Activated T-cell treated with anti-CD3 and anti-CD28 coated beads for 4 hours (primary cell): ENCODE data around the gene MARCHF3.
"Not testable (repeated sequence)": the region's sequence is repeated elsewhere in the genome, so short reads cannot be mapped to it uniquely, and the experiment has no call there.

Experiments
- DNase-seq: peaks from one replicate; pipeline ENCODE4 v3.0.0-alpha.2; 2020

MARCHF3 gene

DNA sequence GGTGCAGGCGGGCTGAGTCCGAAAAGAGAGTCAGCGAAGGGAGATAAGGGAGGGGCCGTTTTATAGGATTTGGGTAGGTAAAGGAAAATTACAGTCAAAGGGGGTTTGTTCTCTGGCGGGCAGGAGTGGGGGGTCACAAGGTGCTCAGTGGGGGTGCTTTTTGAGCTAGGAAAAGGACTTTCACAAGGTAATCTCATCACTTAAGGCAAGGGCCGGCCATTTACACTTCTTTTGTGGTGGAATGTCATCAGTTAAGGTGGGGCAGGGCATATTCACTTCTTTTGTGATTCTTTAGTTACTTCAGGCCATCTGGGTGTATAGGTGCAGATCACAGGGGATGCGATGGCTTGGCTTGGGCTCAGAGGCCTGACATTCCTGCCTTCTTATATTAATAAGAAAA lies 191.0 kb downstream of the MARCHF3 start:
- not testable (repeated sequence) for DNase-seq

DNA sequence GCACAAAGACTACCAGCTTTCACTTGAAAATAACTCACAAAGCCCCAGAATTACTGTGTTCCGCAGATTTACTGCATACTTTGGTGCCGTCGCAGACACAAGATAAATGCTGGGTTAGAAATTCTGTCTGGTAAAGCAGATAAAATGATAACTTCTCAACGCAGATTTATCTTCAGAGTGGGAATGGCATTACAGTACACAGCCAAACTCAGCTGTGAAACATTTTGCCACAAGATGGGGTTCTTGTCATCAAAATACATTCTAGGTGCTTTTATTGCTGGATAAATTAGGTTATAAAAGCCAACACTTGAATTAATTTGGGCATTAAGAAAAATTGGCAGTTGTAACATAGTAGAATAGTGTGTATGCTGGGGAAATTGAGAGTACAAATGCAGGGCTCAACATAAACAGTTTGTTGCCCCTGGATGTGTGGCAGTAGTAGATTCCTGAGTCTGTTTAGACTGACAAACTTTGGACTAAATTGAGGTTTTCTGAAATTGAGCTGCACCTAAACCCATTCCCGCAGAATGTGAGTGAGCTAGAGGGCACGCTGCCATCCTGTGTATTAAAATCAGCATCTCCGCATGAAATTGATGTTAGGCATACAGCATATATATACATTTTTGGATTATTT lies 192.3 kb downstream of the MARCHF3 start:
- no peak for DNase-seq

DNA sequence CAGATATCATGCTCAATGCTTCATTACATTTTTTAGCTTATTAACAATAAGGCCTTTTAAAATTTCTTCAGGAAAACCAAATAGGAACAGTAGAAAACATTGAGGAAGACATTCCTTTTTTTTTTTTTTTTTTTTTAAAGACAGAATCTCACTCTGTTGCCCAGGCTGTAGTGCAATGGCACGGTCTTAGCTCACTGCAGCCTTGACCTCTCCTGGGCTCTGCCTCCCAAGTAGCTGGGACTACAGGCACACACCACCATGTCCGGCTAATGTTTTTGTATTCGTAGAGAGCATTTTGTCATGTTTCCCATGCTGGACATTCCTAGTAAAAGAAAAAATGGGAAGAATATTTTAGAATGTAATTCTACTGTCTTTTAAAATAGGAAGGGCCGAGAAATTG lies 193.1 kb downstream of the MARCHF3 start:
- DNase-seq: no peak

DNA sequence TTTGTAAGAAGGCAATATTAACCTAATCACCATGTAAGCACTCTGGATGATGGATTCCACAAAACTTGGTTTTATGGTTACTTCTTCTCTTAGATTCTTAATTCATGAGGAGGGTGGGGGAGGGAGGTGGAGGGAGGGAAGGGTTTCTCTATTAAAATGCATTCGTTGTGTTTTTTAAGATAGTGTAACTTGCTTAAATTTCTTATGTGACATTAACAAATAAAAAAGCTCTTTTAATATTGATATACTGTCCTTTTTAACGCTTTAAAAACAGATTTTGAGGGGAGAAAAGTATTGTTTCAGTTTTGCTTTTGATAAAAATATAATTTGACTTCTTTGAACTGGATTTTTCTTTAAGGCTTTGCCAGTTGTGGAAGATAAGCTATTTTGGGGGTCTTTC lies 193.6 kb downstream of the MARCHF3 start:
- DNase-seq: no peak

DNA sequence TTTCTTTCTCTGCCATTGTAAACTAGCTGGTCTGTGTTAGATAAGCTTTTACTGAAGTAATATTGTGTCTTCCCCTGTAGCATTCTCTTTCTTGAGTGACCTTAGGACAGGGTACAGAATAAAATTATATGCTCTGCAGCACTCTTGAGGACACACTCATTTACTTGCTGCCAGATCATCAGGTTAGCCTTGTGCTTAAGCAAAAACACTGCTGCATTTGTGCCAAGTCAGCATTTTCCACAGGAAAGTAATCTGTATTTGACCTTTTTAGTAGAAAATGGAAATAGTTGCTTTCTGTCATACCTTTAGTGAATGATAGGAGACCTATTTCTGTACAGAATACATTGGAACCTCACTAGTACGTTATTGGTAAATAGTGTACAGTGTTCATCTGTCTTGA lies 199.2 kb downstream of the MARCHF3 start:
- DNase-seq: no peak

DNA sequence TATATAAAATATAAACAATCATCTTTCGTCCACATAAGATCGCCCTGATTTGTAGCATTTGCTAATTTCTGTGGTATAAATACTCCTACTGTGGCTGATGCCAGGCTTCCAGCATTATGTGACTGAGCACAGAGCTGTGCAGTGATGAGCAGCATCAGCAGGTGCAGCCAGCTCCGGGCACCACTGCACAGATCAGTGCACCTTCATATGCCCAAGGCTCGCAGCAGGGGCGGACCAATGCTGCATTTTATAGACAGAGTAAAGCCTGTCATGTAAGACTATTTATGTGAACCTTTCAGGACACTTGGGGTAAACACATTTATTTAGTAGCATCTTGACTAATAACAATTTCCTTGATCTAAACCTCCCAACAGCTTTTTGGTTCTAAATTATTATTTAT lies 200.3 kb downstream of the MARCHF3 start:
- no peak for DNase-seq

DNA sequence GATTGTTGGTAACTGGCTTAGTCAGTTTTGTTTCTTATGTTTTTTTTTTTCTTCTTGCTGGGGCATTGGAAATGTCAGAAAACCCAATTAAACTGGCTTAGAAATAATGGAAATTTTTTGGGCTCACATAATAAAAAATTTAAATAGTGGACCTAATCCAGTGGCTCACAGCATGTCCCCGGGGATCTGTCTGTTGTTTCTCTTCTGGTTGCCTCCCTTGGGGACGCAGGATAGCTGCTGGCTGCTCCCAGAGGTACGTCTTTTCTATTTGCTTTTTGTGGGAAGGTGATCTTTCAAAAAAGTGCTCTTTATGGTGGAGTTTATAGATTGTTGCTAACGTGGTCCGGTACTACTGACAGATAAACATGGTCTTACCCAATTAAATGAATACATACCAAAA lies 201.3 kb downstream of the MARCHF3 start:
- DNase-seq: no peak

DNA sequence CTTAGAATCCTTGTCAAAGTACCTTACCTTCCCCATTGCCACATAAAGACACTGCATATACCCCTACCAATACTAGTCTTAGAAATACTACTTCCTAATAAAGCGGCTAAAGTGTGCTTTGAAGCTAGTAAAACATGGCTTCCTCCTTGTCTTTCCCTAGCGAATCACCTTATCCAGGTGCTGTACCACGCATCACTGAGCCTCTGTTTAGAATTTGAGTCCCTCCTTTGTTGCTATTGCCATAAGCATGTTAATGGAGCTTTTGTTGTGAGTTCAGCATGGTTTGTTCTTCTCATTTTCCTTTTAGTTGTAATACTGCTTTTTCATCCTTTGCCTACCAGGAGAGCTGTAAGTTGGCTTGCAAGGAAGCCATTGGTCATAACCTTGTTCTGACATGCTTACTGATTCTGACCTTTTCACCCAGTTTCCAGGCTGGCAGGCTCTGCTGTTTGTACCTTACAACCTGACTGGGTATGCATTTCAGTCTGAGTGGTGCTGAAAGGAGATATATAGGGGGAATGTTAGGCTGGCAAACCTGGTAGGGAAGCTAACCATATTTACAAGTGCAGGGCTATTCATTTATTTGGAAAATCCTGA lies 203.6 kb downstream of the MARCHF3 start:
- no peak for DNase-seq

DNA sequence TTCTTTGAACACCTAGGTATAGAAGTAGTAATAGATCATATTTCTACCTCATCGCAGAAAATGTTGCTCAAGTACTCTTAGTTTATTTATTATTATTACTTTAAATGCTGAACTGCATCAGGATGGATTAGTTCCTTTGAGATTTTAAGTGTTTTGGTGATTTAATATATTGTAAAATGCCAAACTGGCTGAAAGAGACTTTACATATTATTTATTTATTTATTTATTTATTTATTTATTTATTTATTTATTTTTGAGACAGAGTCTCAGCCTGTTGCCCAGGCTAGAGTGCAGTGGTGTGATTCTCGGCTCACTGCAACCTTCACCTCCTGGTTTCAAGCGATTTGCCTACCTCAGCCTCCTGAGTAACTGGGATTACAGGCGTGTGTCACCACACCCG lies 211.1 kb downstream of the MARCHF3 start:
- DNase-seq: no peak

DNA sequence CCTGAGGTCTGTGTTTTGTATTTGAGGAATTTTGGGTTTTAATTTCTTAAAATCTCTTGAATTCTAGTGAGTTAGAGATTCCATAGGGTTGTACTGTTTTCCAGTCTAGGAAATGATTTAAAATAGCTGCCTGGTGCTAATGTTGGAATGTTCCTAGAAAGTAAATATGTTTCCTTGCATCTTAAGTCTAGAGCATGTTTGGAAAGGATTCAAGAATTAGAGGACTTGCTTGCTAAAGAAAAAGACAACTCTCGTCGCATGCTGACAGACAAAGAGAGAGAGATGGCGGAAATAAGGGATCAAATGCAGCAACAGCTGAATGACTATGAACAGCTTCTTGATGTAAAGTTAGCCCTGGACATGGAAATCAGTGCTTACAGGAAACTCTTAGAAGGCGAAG lies 211.6 kb downstream of the MARCHF3 start:
- no peak for DNase-seq
